Lower lobe of right lung (tissue), 2 donors: ENCODE results near the gene TAF11L9. TPM values are rescaled to one million over a fixed set of nuclear protein-coding genes. Genes with fewer than 3 reads are reported as not detected.
"Not testable (repeated sequence)": the region's sequence is repeated elsewhere in the genome, so short reads cannot be mapped to it uniquely, and the experiment has no call there.

Experiments used
- ATAC-seq, 2 donors: fragments of 200-7000 bp; cut with Tn5 transposase; one replicate each; pipeline ENCODE4 v1.9.1; 2020 to 2022; ENCODE audit warnings: mild to moderate bottlenecking in 2 of 2, moderate library complexity in 2 of 2
- DNase-seq: peaks from one replicate; pipeline ENCODE4 v3.0.0-alpha.2; 2020
- H3K27ac ChIP-seq: fragments of 200-600 bp; one replicate; pipeline ENCODE4 v1.8.0; 2022
- H3K27me3 ChIP-seq: fragments of 200-600 bp; one replicate; pipeline ENCODE4 v1.8.0; 2022; ENCODE audit warnings: low read depth
- H3K36me3 ChIP-seq: fragments of 200-600 bp; one replicate; pipeline ENCODE4 v1.8.0; 2022; ENCODE audit warnings: mild to moderate bottlenecking
- H3K4me1 ChIP-seq: fragments of 200-600 bp; one replicate; pipeline ENCODE4 v1.8.0; 2022
- H3K4me3 ChIP-seq: fragments of 200-600 bp; one replicate; pipeline ENCODE4 v1.8.0; 2022; ENCODE audit warnings: mild to moderate bottlenecking
- H3K9me3 ChIP-seq: fragments of 200-600 bp; one replicate; pipeline ENCODE4 v1.8.0; 2022
- intact Hi-C: fragments of 100-400 bp; cut with DNase I; formaldehyde crosslinking; loops from one replicate; pipeline ENCODE4 v1.11.0; 2022
- long read RNA-seq: library from polyadenylated mRNA; unstranded; transcript quantifications from one replicate; pipeline ENCODE4 v2.0.0, GENCODE V29; 2021
- total RNA-seq: library from RNA; stranded (reverse); fragmentation: NEBNext Ultra II Directional; extraction: Animal tissue kit (Norgen Biotek cat#: 25700); gene quantifications from one replicate; pipeline ENCODE4 v1.2.1, GENCODE V29; 2021
- TF ChIP-seq, protein P1 (sequence below): fragments of 200-600 bp; IDR thresholded peaks from one replicate; pipeline ENCODE4 v1.8.0; 2022; ENCODE audit warnings: antibody characterized with exemption, mild to moderate bottlenecking
- donor health status: DM: no; HTN: yes; CAD: no; lungs with severe emphysema.

TAF11L9 gene
- not detected for total RNA-seq
- long read RNA-seq, result 0 reads

DNA sequence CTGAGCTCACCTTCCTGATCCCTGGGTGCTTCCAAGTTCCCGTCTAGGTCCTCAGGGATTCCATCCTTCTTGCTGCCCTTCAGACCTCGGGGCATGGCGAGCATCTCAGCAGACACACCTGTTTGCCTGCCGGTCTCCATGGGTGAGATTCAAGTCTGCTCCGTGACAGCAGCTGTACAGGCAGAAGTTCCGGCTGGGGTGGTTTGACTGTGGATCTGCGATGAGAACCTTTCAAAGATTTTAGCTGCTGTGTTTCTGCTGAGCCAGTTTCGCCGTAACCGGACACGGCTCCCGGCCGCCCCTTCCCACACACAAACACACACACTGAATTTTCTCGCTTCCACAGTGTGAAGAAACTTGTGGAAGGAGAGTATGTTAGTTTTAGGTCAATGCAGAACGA, at the start of gene TAF11L9:
Gene TAF11L9, minus strand, starts transcription at position 140 of the 400 bp plus-strand sequence.
- H3K36me3 ChIP-seq, intact Hi-C loops, ATAC-seq, H3K4me3 ChIP-seq, H3K27me3 ChIP-seq, DNase-seq, H3K4me1 ChIP-seq, H3K27ac ChIP-seq, H3K9me3 ChIP-seq: not testable (repeated sequence)

DNA sequence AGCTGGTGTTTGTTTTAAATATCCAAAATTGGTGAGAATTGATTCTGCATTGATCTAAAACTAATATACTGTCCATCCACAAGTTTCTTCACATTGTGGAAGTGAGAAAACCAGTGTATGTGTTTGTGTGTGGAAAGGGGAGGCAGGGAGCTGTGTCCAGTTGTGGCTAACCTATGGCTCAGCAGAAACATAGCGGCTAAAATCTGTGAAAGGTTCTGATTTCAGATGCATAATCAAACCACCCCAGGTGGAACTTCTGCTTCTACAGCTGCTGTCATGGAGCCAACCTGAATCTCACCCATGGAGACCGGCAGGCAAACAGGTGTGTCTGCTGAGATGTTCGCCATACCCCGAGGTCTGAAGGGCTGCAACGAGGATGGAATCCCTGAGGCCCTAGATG, 40.0 kb upstream of the TAF11L9 start, which contains the start of gene TAF11L14:
Gene TAF11L14, plus strand, starts transcription at position 301 of the 400 bp plus-strand sequence.
- Histone ChIP-seq H3K27me3 (no peaks in the 10 kb centered on the region), H3K4me3 (no peak within 1 kb of the TSS), H3K9me3 (no peaks in the 10 kb centered on the region), H3K4me1 (no peaks in the 10 kb centered on the region), H3K27ac (no peak within 1 kb of the TSS), H3K36me3 (no peaks in the 10 kb centered on the region)
- ATAC-seq, result no peak
- TF ChIP-seq, protein P1, sequence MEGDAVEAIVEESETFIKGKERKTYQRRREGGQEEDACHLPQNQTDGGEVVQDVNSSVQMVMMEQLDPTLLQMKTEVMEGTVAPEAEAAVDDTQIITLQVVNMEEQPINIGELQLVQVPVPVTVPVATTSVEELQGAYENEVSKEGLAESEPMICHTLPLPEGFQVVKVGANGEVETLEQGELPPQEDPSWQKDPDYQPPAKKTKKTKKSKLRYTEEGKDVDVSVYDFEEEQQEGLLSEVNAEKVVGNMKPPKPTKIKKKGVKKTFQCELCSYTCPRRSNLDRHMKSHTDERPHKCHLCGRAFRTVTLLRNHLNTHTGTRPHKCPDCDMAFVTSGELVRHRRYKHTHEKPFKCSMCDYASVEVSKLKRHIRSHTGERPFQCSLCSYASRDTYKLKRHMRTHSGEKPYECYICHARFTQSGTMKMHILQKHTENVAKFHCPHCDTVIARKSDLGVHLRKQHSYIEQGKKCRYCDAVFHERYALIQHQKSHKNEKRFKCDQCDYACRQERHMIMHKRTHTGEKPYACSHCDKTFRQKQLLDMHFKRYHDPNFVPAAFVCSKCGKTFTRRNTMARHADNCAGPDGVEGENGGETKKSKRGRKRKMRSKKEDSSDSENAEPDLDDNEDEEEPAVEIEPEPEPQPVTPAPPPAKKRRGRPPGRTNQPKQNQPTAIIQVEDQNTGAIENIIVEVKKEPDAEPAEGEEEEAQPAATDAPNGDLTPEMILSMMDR, result no peak
- intact Hi-C loops, result no loop called here
- no peak for DNase-seq

DNA sequence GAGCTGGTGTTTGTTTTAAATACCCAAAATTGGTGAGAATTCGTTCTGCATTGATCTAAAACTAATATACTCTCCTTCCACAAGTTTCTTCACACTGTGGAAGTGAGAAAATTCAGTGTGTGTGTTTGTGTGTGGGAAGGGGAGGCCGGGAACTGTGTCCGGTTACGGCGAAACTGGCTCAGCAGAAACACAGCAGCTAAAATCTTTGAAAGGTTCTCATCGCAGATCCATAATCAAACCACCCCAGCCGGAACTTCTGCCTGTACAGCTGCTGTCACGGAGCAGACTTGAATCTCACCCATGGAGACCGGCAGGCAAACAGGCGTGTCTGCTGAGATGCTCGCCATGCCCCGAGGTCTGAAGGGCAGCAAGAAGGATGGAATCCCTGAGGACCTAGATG, 37.6 kb upstream of the TAF11L9 start, which contains the start of gene TAF11L13:
Gene TAF11L13, plus strand, starts transcription at position 301 of the 400 bp plus-strand sequence.
- H3K27ac ChIP-seq, DNase-seq, H3K27me3 ChIP-seq, intact Hi-C loops, H3K4me3 ChIP-seq, H3K9me3 ChIP-seq, ATAC-seq, H3K4me1 ChIP-seq, H3K36me3 ChIP-seq: not testable (repeated sequence)

DNA sequence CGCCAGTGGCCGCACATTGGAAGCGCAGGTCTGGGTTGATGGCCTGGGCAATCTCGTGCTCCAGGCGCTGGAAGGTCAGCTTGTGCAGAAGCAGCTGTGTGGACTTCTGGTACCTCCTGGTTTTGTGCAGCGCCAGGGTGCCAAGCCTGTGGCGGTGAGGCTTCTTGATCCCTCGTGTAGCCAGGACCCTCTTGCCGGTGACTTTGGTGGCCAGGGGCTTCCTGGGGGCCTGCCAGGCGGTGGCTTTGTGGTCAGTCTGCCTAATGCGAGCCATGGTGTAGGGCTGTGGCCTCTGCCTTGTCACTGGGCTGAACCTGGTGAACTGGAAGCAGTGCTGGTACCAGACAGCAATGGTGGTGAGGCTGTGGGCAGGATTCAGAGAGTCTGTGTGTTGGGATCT, 31.5 kb upstream of the TAF11L9 start:
- H3K27ac ChIP-seq, result no peak overlapping the region
- no peaks in the 10 kb centered on the region for H3K9me3 ChIP-seq
- no peak overlapping the region for H3K4me3 ChIP-seq
- H3K36me3 ChIP-seq, result no peaks in the 10 kb centered on the region
- H3K4me1 ChIP-seq, result no peaks in the 10 kb centered on the region
- DNase-seq (no peak), ATAC-seq (no peak)
- intact Hi-C loops, result no loop called here
- no peaks in the 10 kb centered on the region for H3K27me3 ChIP-seq
- TF ChIP-seq, protein P1, result no peak

DNA sequence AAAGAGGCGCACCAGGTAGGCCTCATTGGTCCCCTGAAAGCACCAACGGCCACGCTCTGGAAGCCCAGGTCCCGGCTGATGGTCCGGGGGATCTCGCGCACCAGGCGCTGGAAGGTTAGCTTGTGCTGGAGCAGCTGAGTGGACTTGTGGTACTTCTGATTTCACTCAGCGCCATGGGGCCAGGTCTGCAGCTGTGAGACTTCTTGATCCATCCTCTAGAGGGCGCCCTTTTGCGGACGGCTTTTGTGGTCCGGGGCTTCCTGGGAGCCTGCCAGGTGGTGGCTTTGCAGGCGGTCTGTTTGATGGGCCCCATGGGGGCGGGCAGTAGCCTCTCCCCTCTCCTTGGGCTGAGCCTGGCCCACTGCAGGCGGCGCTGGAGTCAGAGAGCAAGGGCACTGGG, 26.4 kb upstream of the TAF11L9 start:
- no peaks in the 10 kb centered on the region for H3K9me3 ChIP-seq
- no peak for ATAC-seq
- intact Hi-C loops, result no loop called here
- no peaks in the 10 kb centered on the region for H3K4me1 ChIP-seq
- TF ChIP-seq, protein P1, result no peak
- DNase-seq, result no peak
- H3K4me3 ChIP-seq, result no peak overlapping the region
- no peaks in the 10 kb centered on the region for H3K36me3 ChIP-seq
- no peak overlapping the region for H3K27ac ChIP-seq
- no peaks in the 10 kb centered on the region for H3K27me3 ChIP-seq

DNA sequence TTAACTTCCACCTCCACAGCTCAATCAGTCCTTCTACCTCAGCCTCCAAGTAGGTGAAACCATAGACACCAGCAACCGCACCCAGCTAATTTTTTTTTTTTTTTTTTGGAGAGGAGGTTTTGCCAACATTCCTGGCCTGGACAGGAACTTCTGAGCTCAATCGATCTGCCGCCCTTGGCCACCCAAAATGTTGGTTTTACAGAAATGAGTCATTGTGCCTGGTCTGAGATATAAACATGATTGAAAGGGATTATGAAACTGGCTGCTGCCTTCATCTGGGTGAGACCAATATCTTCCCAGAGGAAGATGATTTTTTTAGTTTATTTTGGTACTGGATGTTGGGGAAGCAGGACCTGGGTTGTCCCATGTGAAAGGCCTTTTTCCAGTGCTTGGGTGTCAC, 25.2 kb upstream of the TAF11L9 start:
- no peak for DNase-seq

More for the DNA sequence above, 25.2 kb upstream of the TAF11L9 start:
- Histone ChIP-seq H3K4me3 (no peak overlapping the region), H3K27ac (no peak overlapping the region), H3K9me3 (no peaks in the 10 kb centered on the region), H3K4me1 (no peaks in the 10 kb centered on the region), H3K36me3 (no peaks in the 10 kb centered on the region), H3K27me3 (no peaks in the 10 kb centered on the region)
- TF ChIP-seq, protein P1, result no peak
- intact Hi-C loops, result no loop called here
- ATAC-seq, result no peak
